Measurements from ENCODE around the gene SLC16A3. TPM values are rescaled to one million over a fixed set of nuclear protein-coding genes. Genes with fewer than 3 reads are reported as not detected.
A peak's percentile ranks its signal among the peaks of the same experiment; 100 is the strongest.

Gene SLC16A3
- total RNA-seq, 4 donors from 2014 or later = 10.5 to 36.0 (median 21.4) TPM

DNA sequence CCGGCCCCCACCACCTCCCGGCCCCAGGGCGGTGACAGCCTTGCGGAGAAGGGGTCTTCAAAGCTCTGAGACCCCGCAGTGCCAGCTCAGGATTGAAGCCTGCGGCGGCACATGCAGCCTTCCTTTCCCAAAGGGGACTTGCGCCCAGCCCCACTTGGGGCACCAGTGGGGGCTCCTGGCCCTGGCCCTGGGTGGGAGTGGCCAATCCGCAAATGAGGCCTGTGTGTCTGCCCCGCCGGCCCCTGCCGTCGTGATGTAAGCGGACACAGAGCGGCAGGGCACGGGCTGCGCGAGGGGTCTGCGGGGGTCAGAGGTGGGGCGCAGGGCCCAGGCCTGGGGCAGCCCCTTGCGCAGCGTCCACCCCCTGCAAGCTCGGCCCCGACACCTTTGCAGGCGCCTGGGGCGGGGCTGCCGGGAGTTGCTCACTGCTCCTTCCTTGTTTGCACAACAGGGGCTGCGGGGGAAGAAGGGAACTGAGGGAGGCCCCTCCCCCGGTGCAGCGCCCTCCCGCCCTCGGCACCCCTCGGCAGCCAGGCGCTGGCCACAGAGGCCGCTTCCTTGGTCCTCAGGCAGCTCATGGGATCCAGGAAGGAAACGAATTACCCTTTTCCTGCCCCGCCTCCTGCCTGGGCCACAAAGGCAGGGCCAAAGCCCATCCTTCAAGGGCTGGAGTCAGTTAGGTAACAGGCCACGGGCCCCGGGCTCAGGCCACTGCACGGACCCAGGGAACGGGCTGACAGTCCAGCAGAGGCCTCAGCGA is 2.9 kb downstream of the SLC16A3 start:
- peak; percentile 44 to 61 for DNase-seq (ENCODE audit: low spot score in 2 of 2)
- no peaks in the 10 kb centered on the region for H3K9me3 ChIP-seq
- WGBS, 2 donors = 8 to 13% methylated on average over 5 to 17 of the region's 42 CpGs

GRCh38 chr17:82232322-82232820 is 3.5 kb downstream of the SLC16A3 start:
- Histone ChIP-seq H3K4me3 (peak overlapping the region in 3 of 4 donors; percentile 52 to 73 (median 63)), H3K27me3 (peaks cover 0 to 14% of the 10 kb centered on the region in 2 donors), H3K36me3 (peaks cover 0 to 3% (median 0%) of the 10 kb centered on the region in 3 donors), H3K4me1 (peaks cover 0 to 83% (median 48%) of the 10 kb centered on the region in 4 donors), H3K9me3 (no peaks in the 10 kb centered on the region), H3K27ac (peak overlapping the region in 3 of 4 donors; percentile 87 to 95 (median 94))
- DNase-seq (ENCODE audit: low spot score in 2 of 2) = no peak
- 78 to 79% methylated on average over 15 to 21 of the region's 21 CpGs for whole genome bisulfite sequencing, 2 donors
- no peak for TF ChIP-seq EP300 (IDR thresholded peaks at IDR 0.05)
- TF ChIP-seq POLR2A (IDR thresholded peaks at IDR 0.05) = no peak
- TF ChIP-seq CTCF (IDR thresholded peaks at IDR 0.05) = no peak

More for the DNA sequence above, 2.9 kb downstream of the SLC16A3 start:
- H3K36me3 ChIP-seq = no peaks in the 10 kb centered on the region
- TF ChIP-seq EP300 (IDR thresholded peaks at IDR 0.05) (peak in 1 of 2 donors; percentile 62), POLR2A (IDR thresholded peaks at IDR 0.05) (peak in 1 of 2 donors; percentile 27), CTCF (IDR thresholded peaks at IDR 0.05) (no peak)
- H3K4me1 ChIP-seq = peaks cover 0 to 79% (median 47%) of the 10 kb centered on the region in 4 donors
- peak overlapping the region; percentile 52 to 73 (median 68) for H3K4me3 ChIP-seq
- H3K27me3 ChIP-seq = peaks cover 0 to 14% of the 10 kb centered on the region in 2 donors
- H3K27ac ChIP-seq = peak overlapping the region; percentile 68 to 95 (median 90)

GRCh38 chr17:82232876-82233785 is 4.3 kb downstream of the SLC16A3 start:
- 65 to 72% methylated on average over 15 to 20 of the region's 21 CpGs for WGBS, 2 donors
- Histone ChIP-seq H3K4me1 (peaks cover 0 to 88% (median 53%) of the 10 kb centered on the region in 4 donors), H3K9me3 (no peaks in the 10 kb centered on the region), H3K4me3 (no peak overlapping the region), H3K27ac (peak overlapping the region in 2 of 4 donors; percentile 14 to 94), H3K36me3 (peaks cover 0 to 11% (median 0%) of the 10 kb centered on the region in 3 donors), H3K27me3 (peaks cover 0 to 10% of the 10 kb centered on the region in 2 donors)
- no peak for TF ChIP-seq CTCF (IDR thresholded peaks at IDR 0.05)
- TF ChIP-seq EP300 (IDR thresholded peaks at IDR 0.05) = no peak
- TF ChIP-seq POLR2A (IDR thresholded peaks at IDR 0.05) = no peak
- no peak for DNase-seq (ENCODE audit: low spot score in 2 of 2)

DNA sequence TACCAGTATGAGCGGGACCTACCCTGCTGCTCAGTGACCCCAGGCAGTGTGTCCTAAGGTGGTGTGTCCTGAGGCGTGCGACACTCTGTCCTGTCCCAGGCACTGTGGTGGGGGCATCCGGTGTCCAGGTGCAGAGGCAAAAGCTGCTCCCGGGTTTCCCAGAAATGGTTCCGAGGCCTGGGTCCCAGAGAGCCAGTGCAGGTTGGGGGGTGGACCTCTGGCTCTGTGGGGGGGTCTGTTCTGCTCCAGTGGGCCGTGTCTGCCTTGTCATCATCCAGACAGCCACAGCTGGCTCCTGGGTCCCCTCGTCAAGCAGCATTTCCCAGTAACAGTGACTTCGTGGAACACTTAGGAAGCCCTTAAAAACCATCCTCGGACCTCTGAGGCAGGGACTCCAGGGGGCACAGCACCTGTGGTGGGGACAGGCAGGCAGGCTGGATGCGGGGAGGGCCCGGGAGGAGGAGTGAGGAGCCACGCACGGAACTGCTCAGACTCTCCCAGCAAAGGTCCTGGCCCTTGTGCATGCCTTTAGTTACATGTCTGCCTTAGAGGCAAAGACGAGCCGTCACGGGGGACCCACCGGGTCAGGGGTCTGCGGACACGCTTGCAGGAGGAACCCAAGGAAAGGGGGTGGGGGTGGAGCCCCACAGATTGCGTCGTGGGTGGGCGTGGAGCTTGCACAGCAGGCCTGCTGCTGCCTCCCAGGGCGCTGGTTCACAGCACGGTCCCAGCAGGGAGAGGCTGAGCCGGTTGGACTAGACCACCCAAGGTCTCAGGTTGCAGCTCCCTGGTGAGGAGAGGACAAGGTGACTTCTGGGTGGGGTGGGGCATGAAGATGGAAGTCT is 5.6 kb downstream of the SLC16A3 start:
- no peaks in the 10 kb centered on the region for H3K9me3 ChIP-seq
- H3K36me3 ChIP-seq = peaks cover 0 to 21% (median 0%) of the 10 kb centered on the region in 3 donors
- H3K27ac ChIP-seq = peak overlapping the region in 1 of 4 donors; percentile 22
- WGBS, 2 donors = 53 to 55% methylated on average over 24 to 25 of the region's 26 CpGs
- H3K27me3 ChIP-seq = no peaks in the 10 kb centered on the region
- H3K4me1 ChIP-seq = peaks cover 0 to 93% (median 61%) of the 10 kb centered on the region in 4 donors
- no peak for DNase-seq (ENCODE audit: low spot score in 2 of 2)
- TF ChIP-seq EP300 (IDR thresholded peaks at IDR 0.05) (no peak), CTCF (IDR thresholded peaks at IDR 0.05) (no peak), POLR2A (IDR thresholded peaks at IDR 0.05) (no peak)
- no peak overlapping the region for H3K4me3 ChIP-seq
